PC-3 (cell line): Measurements from ENCODE around the gene RETN. TPM values are rescaled to one million over a fixed set of nuclear protein-coding genes. Genes with fewer than 3 reads are reported as not detected.

ENCODE experiments used
- ATAC-seq: fragments of 200-7000 bp; cut with Tn5 transposase; 2 replicates; pipeline ENCODE4 v1.9.1; 2020; ENCODE audit warnings: mild to moderate bottlenecking, moderate library complexity
- BruUV-seq: library from RNA; stranded (reverse); fragments of 400-500 nt; replicated peaks from 2 replicates; lab custom pipeline; 2021; lab: Mats Ljungman, UMichigan
- CTCF ChIA-PET: fragments of 300-600 bp; sonication (Branson Sonifier 250); formaldehyde crosslinking; loops from one replicate; lab custom pipeline; 2022; ENCODE audit warnings: antibody characterized with exemption; lab: Charles Lee
- POLR2A ChIA-PET: fragments of 300-600 bp; sonication (Branson Sonifier 250); formaldehyde crosslinking; loops from one replicate; lab custom pipeline; 2022; ENCODE audit warnings: antibody characterized with exemption; ENCODE audit not compliant: unreplicated experiment; lab: Charles Lee
- DNase-seq: peaks from one replicate; pipeline ENCODE4 v3.0.0-alpha.2; 2015
- H2AFZ ChIP-seq: fragments of 300-600 bp; sonication (generic); 2 replicates; pipeline ENCODE4 v1.6.0; 2016; ENCODE audit warnings: antibody characterized with exemption, low read length
- H3F3A ChIP-seq: fragments of 300-600 bp; sonication (generic); one replicate; pipeline ENCODE4 v1.6.0; 2017; ENCODE audit warnings: antibody characterized with exemption, low read length, control low read depth, mild to moderate bottlenecking; ENCODE audit not compliant: unreplicated experiment
- H3K27ac ChIP-seq: fragments of 300-600 bp; sonication (generic); 2 replicates; pipeline ENCODE4 v1.5.1; 2016; ENCODE audit warnings: mild to moderate bottlenecking, low read length
- H3K27me3 ChIP-seq: fragments of 300-600 bp; sonication (generic); 2 replicates; pipeline ENCODE4 v1.6.1; 2016; ENCODE audit warnings: low read length, mixed read lengths
- H3K36me3 ChIP-seq: fragments of 300-600 bp; sonication (generic); 2 replicates; pipeline ENCODE4 v1.6.1; 2016; ENCODE audit warnings: low read depth, mixed run types, low read length, mixed read lengths
- H3K4me1 ChIP-seq: fragments of 300-600 bp; sonication (generic); 2 replicates; pipeline ENCODE4 v1.5.1; 2016; ENCODE audit warnings: low read length; ENCODE audit not compliant: insufficient read depth
- H3K4me2 ChIP-seq: fragments of 300-600 bp; sonication (generic); 2 replicates; pipeline ENCODE4 v1.6.0; 2016; ENCODE audit warnings: low read length
- H3K4me3 ChIP-seq: fragments of 300-600 bp; sonication (generic); 2 replicates; pipeline ENCODE4 v1.5.1; 2016; ENCODE audit warnings: mild to moderate bottlenecking, low read length, mixed read lengths
- H3K79me2 ChIP-seq: fragments of 300-600 bp; sonication (generic); 2 replicates; pipeline ENCODE4 v1.6.1; 2017; ENCODE audit warnings: low read length, mixed read lengths
- H3K9ac ChIP-seq: fragments of 300-600 bp; sonication (generic); 2 replicates; pipeline ENCODE4 v1.6.0; 2016; ENCODE audit warnings: mild to moderate bottlenecking, low read length
- H3K9me2 ChIP-seq: fragments of 300-600 bp; sonication (generic); replicated peaks from 2 replicates; pipeline ENCODE4 v1.6.1; 2016; ENCODE audit warnings: mixed run types, low read length, mixed read lengths
- H3K9me3 ChIP-seq: fragments of 300-600 bp; sonication (generic); 2 replicates; pipeline ENCODE4 v1.6.1; 2016; ENCODE audit warnings: low read length, mixed read lengths
- H4K20me1 ChIP-seq: fragments of 300-600 bp; sonication (generic); 2 replicates; pipeline ENCODE4 v1.6.1; 2016; ENCODE audit warnings: low read length, mixed read lengths
- CTCF ChIP-seq: fragments of 300-600 bp; sonication (generic); conservative IDR thresholded peaks from 2 replicates; pipeline ENCODE4 v1.5.1; 2017; ENCODE audit warnings: antibody characterized with exemption, low read depth, mild to moderate bottlenecking, low read length
- EZH2 ChIP-seq: fragments of 300-600 bp; sonication (generic); IDR thresholded peaks from one replicate; pipeline ENCODE4 v1.6.1; 2017; ENCODE audit warnings: antibody characterized with exemption, mild to moderate bottlenecking, low read length; ENCODE audit not compliant: unreplicated experiment
- EZH2phosphoT487 ChIP-seq: fragments of 300-600 bp; sonication (generic); IDR thresholded peaks from 2 replicates; pipeline ENCODE4 v1.6.1; 2018; ENCODE audit warnings: mild to moderate bottlenecking, antibody characterized with exemption, low read length, borderline replicate concordance
- intact Hi-C: fragments of 100-400 bp; cut with micrococcal nuclease; formaldehyde crosslinking; loops from 2 replicates; pipeline ENCODE4 v1.9.0; 2023
- total RNA-seq: library from RNA; depleted of rRNA; stranded (reverse); fragments of >200 nt; gene quantifications from 2 replicates; pipeline ENCODE4 v1.2.3, GENCODE V29; 2014

Gene RETN
- total RNA-seq, 1 experiment from 2014 or later: not detected

GRCh38 chr19:7699003-7699402 lies 30.2 kb downstream of the RETN start:
- Histone ChIP-seq H4K20me1 (no peaks in the 10 kb centered on the region), H3K9me2 (no peaks in the 10 kb centered on the region), H3K4me2 (no peak overlapping the region), H3K9ac (no peak overlapping the region), H3K4me3 (no peak overlapping the region), H3K4me1 (no peaks in the 10 kb centered on the region), H3K9me3 (no peaks in the 10 kb centered on the region), H3K36me3 (no peaks in the 10 kb centered on the region), H3K27ac (no peak overlapping the region), H3K79me2 (no peaks in the 10 kb centered on the region), H3K27me3 (peaks cover 33% of the 10 kb centered on the region), H2AFZ (no peak overlapping the region), H3F3A (no peaks in the 10 kb centered on the region)
- DNase-seq (no peak), ATAC-seq (0 out of 2 replicates have a peak, but pooled peaks have one; percentile 12)
- TF ChIP-seq EZH2phosphoT487 (no peak), CTCF (no peak)
- intact Hi-C loops: no loop called here
- no TSS peak for BruUV-seq
- CTCF ChIA-PET: interaction anchor here (0.6 to 1.1 kb wide), 3 partner anchors 18 to 313 kb away, joined by 3 to 5 read pairs (median 4); partner anchors contain the start of gene TRAPPC5
- POLR2A ChIA-PET: no interaction called here

GRCh38 chr19:7699417-7700401 lies 30.9 kb downstream of the RETN start:
- no peak overlapping the region for H2AFZ ChIP-seq
- no peaks in the 10 kb centered on the region for H3K36me3 ChIP-seq
- H3K4me1 ChIP-seq: no peaks in the 10 kb centered on the region
- no peaks in the 10 kb centered on the region for H3F3A ChIP-seq
- H3K4me3 ChIP-seq: no peak overlapping the region
- no peak for TF ChIP-seq CTCF
- TF ChIP-seq EZH2phosphoT487: no peak
- no peak for TF ChIP-seq EZH2
- H3K9me2 ChIP-seq: no peaks in the 10 kb centered on the region
- no TSS peak for BruUV-seq
- no peaks in the 10 kb centered on the region for H3K79me2 ChIP-seq
- H3K27ac ChIP-seq: no peak overlapping the region
- no peak overlapping the region for H3K9ac ChIP-seq
- peak; percentile 45 for DNase-seq
- no peak overlapping the region for H3K4me2 ChIP-seq
- CTCF ChIA-PET: interaction anchor here (0.6 to 1.1 kb wide), 2 partner anchors 19 to 70 kb away, joined by 3 to 4 read pairs; partner anchors contain the start of gene TRAPPC5
- H4K20me1 ChIP-seq: no peaks in the 10 kb centered on the region
- peaks cover 31% of the 10 kb centered on the region for H3K27me3 ChIP-seq
- POLR2A ChIA-PET: no interaction called here
- intact Hi-C loops: no loop called here
- no peak for ATAC-seq
- no peaks in the 10 kb centered on the region for H3K9me3 ChIP-seq
